GM23338 (cell line): ENCODE results near the gene RBM46. TPM values are rescaled to one million over a fixed set of nuclear protein-coding genes. Genes with fewer than 3 reads are reported as not detected.

Source experiments
- ATAC-seq: fragments of 200-7000 bp; cut with Tn5 transposase; 3 replicates; pipeline ENCODE4 v1.9.1; 2020
- DNase-seq: peaks from one replicate; pipeline ENCODE4 v3.0.0-alpha.2; 2015; ENCODE audit warnings: low spot score
- H2AFZ ChIP-seq: fragments of 200-600 bp; sonication (generic); 2 replicates; pipeline ENCODE4 v1.8.0; 2016; ENCODE audit warnings: antibody characterized with exemption, mild to moderate bottlenecking, moderate library complexity
- H3F3A ChIP-seq: fragments of 200-600 bp; sonication (generic); replicated peaks from 2 replicates; pipeline ENCODE4 v1.8.0; 2017; ENCODE audit warnings: antibody characterized with exemption, mixed run types, low read depth
- H3K27ac ChIP-seq: fragments of 200-600 bp; sonication (generic); 2 replicates; pipeline ENCODE4 v1.6.1; 2016; ENCODE audit warnings: low read depth
- H3K27me3 ChIP-seq: fragments of 200-600 bp; sonication (generic); 2 replicates; pipeline ENCODE4 v1.8.0; 2016; ENCODE audit warnings: mild to moderate bottlenecking, mixed run types, moderate library complexity; ENCODE audit not compliant: insufficient read depth
- H3K36me3 ChIP-seq: fragments of 200-600 bp; sonication (generic); 2 replicates; pipeline ENCODE4 v1.8.0; 2016; ENCODE audit warnings: mild to moderate bottlenecking; ENCODE audit not compliant: insufficient read depth
- H3K4me1 ChIP-seq: fragments of 200-600 bp; sonication (generic); 2 replicates; pipeline ENCODE4 v1.8.0; 2016; ENCODE audit warnings: mild to moderate bottlenecking, moderate library complexity; ENCODE audit not compliant: insufficient read depth
- H3K4me2 ChIP-seq: fragments of 200-600 bp; sonication (generic); 2 replicates; pipeline ENCODE4 v1.7.1; 2017; ENCODE audit warnings: mixed run types
- H3K4me3 ChIP-seq: fragments of 200-600 bp; sonication (generic); 2 replicates; pipeline ENCODE4 v1.6.1; 2016; ENCODE audit warnings: mixed run types
- H3K79me2 ChIP-seq: fragments of 200-600 bp; sonication (generic); replicated peaks from 2 replicates; pipeline ENCODE4 v1.8.0; 2017; ENCODE audit warnings: mild to moderate bottlenecking; ENCODE audit not compliant: insufficient read depth
- H3K9me2 ChIP-seq: fragments of 200-600 bp; sonication (generic); 2 replicates; pipeline ENCODE4 v1.8.0; 2017; ENCODE audit not compliant: insufficient read depth
- H4K20me1 ChIP-seq: fragments of 200-600 bp; sonication (generic); replicated peaks from 2 replicates; pipeline ENCODE4 v1.8.0; 2017; ENCODE audit warnings: mild to moderate bottlenecking; ENCODE audit not compliant: insufficient read depth
- H3K27ac Mint-ChIP-seq: 2 replicates; pipeline ENCODE4 v1.8.0; 2020; ENCODE audit warnings: inconsistent platforms, mild to moderate bottlenecking, moderate library complexity, mixed read lengths
- H3K27me3 Mint-ChIP-seq: 3 replicates; pipeline ENCODE4 v1.8.0; 2022; ENCODE audit warnings: low read depth, mild to moderate bottlenecking, moderate library complexity, mixed read lengths, inconsistent platforms; ENCODE audit not compliant: insufficient read depth, poor library complexity
- H3K36me3 Mint-ChIP-seq: 3 replicates; pipeline ENCODE4 v1.8.0; 2021; ENCODE audit warnings: low read depth, mild to moderate bottlenecking, inconsistent platforms, moderate library complexity, mixed read lengths
- H3K4me1 Mint-ChIP-seq: 3 replicates; pipeline ENCODE4 v1.8.0; 2020; ENCODE audit warnings: mild to moderate bottlenecking, inconsistent platforms, mixed read lengths
- H3K4me3 Mint-ChIP-seq: 3 replicates; pipeline ENCODE4 v1.8.0; 2021; ENCODE audit warnings: moderate library complexity, mild to moderate bottlenecking, inconsistent platforms, mixed read lengths
- H3K9me3 Mint-ChIP-seq: 3 replicates; pipeline ENCODE4 v1.8.0; 2020; ENCODE audit warnings: moderate library complexity, mild to moderate bottlenecking, inconsistent platforms, mixed read lengths
- ETS1 ChIP-seq: IDR thresholded peaks from 2 replicates; pipeline ENCODE4 v1.6.1; 2016; ENCODE audit warnings: antibody characterized with exemption
- EZH2 ChIP-seq: fragments of 200-600 bp; sonication (generic); IDR thresholded peaks from one replicate; pipeline ENCODE4 v1.8.0; 2017; ENCODE audit warnings: antibody characterized with exemption, mild to moderate bottlenecking, low read depth; ENCODE audit not compliant: unreplicated experiment
- STAT1 ChIP-seq: IDR thresholded peaks from one replicate; pipeline ENCODE4 v1.6.1; 2016; ENCODE audit warnings: antibody characterized with exemption; ENCODE audit not compliant: unreplicated experiment
- polyA plus RNA-seq: library from polyadenylated mRNA; unstranded; fragments of >200 nt; fragmentation: Nextera tagmentation; extraction: Ambion mirVana; gene quantifications from 2 replicates; pipeline ENCODE4 v1.2.1, GENCODE V29; 2016
- total RNA-seq: library from RNA; depleted of rRNA; stranded (reverse); fragments of >200 nt; shearing (Covaris generic); gene quantifications from 2 replicates; pipeline ENCODE4 v1.2.3, GENCODE V29; 2014
- TF ChIP-seq, protein P1 (sequence below): IDR thresholded peaks from one replicate; pipeline ENCODE4 v1.6.1; 2018; ENCODE audit warnings: antibody characterized with exemption; ENCODE audit not compliant: unreplicated experiment

RBM46 gene
- total and polyA plus RNA-seq, 2 experiments from 2014 or later = 22.9 to 42.4 TPM

DNA sequence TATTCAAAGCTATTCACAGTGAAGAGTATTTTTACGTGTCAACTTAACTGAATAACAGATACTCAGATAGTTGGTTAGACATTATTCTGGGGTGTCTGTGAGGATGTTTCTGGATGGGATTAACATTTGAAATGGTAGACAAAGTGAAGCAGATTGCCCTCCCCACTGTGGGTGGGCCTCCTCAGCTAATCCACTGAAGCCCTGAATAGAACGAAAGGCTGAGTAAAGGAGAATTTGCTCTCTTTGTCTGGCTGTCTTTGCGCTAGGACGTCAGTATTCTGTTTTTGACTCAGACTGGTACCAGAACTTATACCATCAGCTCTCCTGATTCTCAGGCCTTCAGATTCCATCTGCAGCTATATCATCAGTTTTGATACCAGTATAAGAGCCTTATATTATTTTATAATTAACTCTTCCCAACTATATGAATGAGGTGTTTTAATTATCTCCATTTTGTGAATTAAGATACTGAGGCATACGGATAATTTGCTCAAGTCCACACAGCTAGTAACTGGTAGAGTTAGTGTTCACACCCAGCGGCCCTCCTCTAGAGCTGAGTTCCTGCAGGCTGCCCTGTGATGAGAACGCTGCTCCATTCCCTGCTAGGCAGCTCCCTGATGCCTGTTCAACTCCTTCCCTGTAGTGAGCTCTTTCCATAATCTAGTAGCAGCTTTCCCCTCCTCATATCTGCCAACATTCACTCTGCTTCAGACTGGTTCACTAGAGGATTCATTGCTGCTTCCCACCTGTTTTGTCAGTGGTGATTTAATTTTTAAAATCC lies 87.5 kb downstream of the RBM46 start (continued):
- TF ChIP-seq, protein P1, sequence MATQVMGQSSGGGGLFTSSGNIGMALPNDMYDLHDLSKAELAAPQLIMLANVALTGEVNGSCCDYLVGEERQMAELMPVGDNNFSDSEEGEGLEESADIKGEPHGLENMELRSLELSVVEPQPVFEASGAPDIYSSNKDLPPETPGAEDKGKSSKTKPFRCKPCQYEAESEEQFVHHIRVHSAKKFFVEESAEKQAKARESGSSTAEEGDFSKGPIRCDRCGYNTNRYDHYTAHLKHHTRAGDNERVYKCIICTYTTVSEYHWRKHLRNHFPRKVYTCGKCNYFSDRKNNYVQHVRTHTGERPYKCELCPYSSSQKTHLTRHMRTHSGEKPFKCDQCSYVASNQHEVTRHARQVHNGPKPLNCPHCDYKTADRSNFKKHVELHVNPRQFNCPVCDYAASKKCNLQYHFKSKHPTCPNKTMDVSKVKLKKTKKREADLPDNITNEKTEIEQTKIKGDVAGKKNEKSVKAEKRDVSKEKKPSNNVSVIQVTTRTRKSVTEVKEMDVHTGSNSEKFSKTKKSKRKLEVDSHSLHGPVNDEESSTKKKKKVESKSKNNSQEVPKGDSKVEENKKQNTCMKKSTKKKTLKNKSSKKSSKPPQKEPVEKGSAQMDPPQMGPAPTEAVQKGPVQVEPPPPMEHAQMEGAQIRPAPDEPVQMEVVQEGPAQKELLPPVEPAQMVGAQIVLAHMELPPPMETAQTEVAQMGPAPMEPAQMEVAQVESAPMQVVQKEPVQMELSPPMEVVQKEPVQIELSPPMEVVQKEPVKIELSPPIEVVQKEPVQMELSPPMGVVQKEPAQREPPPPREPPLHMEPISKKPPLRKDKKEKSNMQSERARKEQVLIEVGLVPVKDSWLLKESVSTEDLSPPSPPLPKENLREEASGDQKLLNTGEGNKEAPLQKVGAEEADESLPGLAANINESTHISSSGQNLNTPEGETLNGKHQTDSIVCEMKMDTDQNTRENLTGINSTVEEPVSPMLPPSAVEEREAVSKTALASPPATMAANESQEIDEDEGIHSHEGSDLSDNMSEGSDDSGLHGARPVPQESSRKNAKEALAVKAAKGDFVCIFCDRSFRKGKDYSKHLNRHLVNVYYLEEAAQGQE = no peak
- no peak for TF ChIP-seq ETS1

DNA sequence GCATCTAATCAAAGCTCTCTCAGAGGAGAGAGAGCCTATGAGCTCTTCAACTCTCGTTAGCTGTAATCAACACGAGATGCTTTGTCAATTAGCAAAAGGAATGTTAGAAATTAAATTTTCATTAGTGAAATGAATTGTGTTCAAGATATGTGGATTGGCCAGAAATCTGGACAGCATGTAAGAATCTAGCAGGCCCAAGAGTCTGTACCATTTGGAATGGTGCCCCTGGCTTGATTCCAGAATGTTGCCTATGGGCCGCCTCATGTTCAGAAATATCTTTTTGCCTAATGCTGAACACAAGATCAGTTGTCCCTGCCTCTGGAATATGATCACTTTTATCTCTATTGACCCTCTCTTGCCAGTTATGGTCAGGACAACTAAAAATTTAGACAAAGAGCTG lies 88.2 kb downstream of the RBM46 start:
- H3K27ac ChIP-seq = no peak overlapping the region
- H2AFZ ChIP-seq = peak overlapping the region; percentile 48; the same call in 1 of the 2 replicates
- H3K27me3 ChIP-seq = no peaks in the 10 kb centered on the region
- H3F3A ChIP-seq = no peaks in the 10 kb centered on the region
- no peak overlapping the region for H3K4me3 ChIP-seq
- H3K36me3 ChIP-seq = peaks cover 9% of the 10 kb centered on the region; the same call in 1 of the 2 replicates
- peaks cover 36% of the 10 kb centered on the region for H3K4me1 ChIP-seq
- H3K9me3 Mint-ChIP-seq = peaks cover 31% of the 10 kb centered on the region
- H3K4me2 ChIP-seq = no peak overlapping the region
- H3K27ac Mint-ChIP-seq = no peak overlapping the region
- peaks cover 27% of the 10 kb centered on the region for H3K36me3 Mint-ChIP-seq
- TF ChIP-seq, protein P1 = no peak
- TF ChIP-seq EZH2 = no peak
- TF ChIP-seq STAT1 = no peak
- H3K9me2 ChIP-seq = peaks cover 5% of the 10 kb centered on the region; the same call in 1 of the 2 replicates
- no peak for ATAC-seq
- DNase-seq = no peak
- peaks cover 2% of the 10 kb centered on the region for H3K27me3 Mint-ChIP-seq
- H4K20me1 ChIP-seq = no peaks in the 10 kb centered on the region
- no peaks in the 10 kb centered on the region for H3K79me2 ChIP-seq
- H3K4me3 Mint-ChIP-seq = no peak overlapping the region
- peaks cover 27% of the 10 kb centered on the region for H3K4me1 Mint-ChIP-seq
